ENCODE results near the gene CCNI2. TPM values are rescaled to one million over a fixed set of nuclear protein-coding genes. Genes with fewer than 3 reads are reported as not detected.

CCNI2 gene
- polyA plus RNA-seq, 3 donors from 2014 or later, result 0.13 to 1.3 TPM; not detected in 1

Other genes with a start within 250 kb of the CCNI2 start
- gene IL5, start 203.9 kb upstream of the CCNI2 start, polyA plus RNA-seq, result not detected
- gene RAD50, start 190.4 kb upstream of the CCNI2 start, polyA plus RNA-seq, result 10 to 100 TPM in 1 of 3 donors, 1 to 10 TPM in 2; 2.4 to 27.4 (median 9.7) TPM
- under 1 TPM in 1 of 3 donors, not detected in 2; 0.28 TPM for gene IL13, start 89.3 kb upstream of the CCNI2 start, polyA plus RNA-seq
- not detected for gene IL4, start 73.4 kb upstream of the CCNI2 start, polyA plus RNA-seq
- 10 to 100 TPM in 1 of 3 donors, 1 to 10 TPM in 2; 7.4 to 13.5 (median 8.2) TPM for gene KIF3A, start 9.9 kb upstream of the CCNI2 start, polyA plus RNA-seq
- 1 to 10 TPM in 2 of 3 donors, under 1 TPM in 1; 0.79 to 1.3 (median 1.2) TPM for gene SEPTIN8, start 29.8 kb downstream of the CCNI2 start, polyA plus RNA-seq
- gene SOWAHA, start 65.9 kb downstream of the CCNI2 start, polyA plus RNA-seq, result not detected
- gene SHROOM1, start 83.2 kb downstream of the CCNI2 start, polyA plus RNA-seq, result 1 to 10 TPM in 1 of 3 donors, not detected in 2; 1.4 TPM
- under 1 TPM in 1 of 3 donors, not detected in 2; 0.12 TPM for gene GDF9, start 119.0 kb downstream of the CCNI2 start, polyA plus RNA-seq
- gene UQCRQ, start 119.2 kb downstream of the CCNI2 start, polyA plus RNA-seq, result 100 to 1,000 TPM; 554 to 923 (median 597) TPM
- 1 to 10 TPM in 1 of 3 donors, under 1 TPM in 2; 0.50 to 2.0 (median 0.54) TPM for gene LEAP2, start 126.2 kb downstream of the CCNI2 start, polyA plus RNA-seq
- 10 to 100 TPM; 10.7 to 31.8 (median 11.7) TPM for gene AFF4, start 216.2 kb downstream of the CCNI2 start, polyA plus RNA-seq

Data from immature natural killer cell (primary cell).